ENCODE measurements around the gene FOXL2. TPM values are rescaled to one million over a fixed set of nuclear protein-coding genes. Genes with fewer than 3 reads are reported as not detected.

FOXL2 gene
- total RNA-seq, 2 donors from 2014 or later: 0.11 to 0.24 TPM

DNA sequence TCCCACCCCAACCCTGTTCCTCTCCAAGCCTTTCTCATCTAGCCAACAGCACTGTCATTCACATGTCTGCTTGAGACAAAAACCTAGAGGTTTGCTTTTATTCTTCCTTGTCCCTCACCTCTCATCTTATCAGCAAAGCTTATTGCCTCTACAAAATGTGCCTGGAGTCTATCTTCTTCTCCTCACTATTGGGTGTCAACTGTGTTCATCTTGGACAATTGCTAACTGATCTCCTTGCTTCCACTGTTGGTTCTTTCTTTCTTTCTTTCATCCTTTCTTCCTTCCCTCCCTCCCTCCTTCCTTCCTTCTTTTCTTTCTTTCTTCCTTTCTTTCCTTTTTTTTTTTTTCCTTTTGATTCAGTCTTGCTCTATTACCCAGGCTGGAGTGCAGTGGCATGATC is 48.2 kb downstream of the FOXL2 start:
- peaks cover 12% of the 10 kb centered on the region for H3K4me1 Mint-ChIP-seq
- no peaks in the 10 kb centered on the region for H3K9me3 Mint-ChIP-seq
- no peak overlapping the region for H3K27ac Mint-ChIP-seq
- Histone ChIP-seq H3K27me3 (ENCODE audit: control insufficient read depth, insufficient read depth, low read length, poor library complexity, severe bottlenecking) (no peaks in the 10 kb centered on the region), H3K4me3 (ENCODE audit: low read length) (no peak overlapping the region), H3K36me3 (ENCODE audit: control insufficient read depth, insufficient read depth, low read length) (no peaks in the 10 kb centered on the region), H3K27ac (ENCODE audit: low read depth, low read length) (no peak overlapping the region), H3K9ac (ENCODE audit: extremely low read depth, low read length, poor library complexity, severe bottlenecking) (no peak overlapping the region), H3K4me1 (ENCODE audit: control insufficient read depth, insufficient read depth, low read length) (no peaks in the 10 kb centered on the region), H3K9me3 (ENCODE audit: control insufficient read depth, low read length) (no peaks in the 10 kb centered on the region)
- no peak for TF ChIP-seq CTCF (conservative IDR thresholded peaks at IDR 0.05)
- no peaks in the 10 kb centered on the region for H3K27me3 Mint-ChIP-seq (ENCODE audit: insufficient read depth)
- no peak for DNase-seq
- H3K36me3 Mint-ChIP-seq (ENCODE audit: low read depth): no peaks in the 10 kb centered on the region
- H3K4me3 Mint-ChIP-seq: no peak overlapping the region

DNA sequence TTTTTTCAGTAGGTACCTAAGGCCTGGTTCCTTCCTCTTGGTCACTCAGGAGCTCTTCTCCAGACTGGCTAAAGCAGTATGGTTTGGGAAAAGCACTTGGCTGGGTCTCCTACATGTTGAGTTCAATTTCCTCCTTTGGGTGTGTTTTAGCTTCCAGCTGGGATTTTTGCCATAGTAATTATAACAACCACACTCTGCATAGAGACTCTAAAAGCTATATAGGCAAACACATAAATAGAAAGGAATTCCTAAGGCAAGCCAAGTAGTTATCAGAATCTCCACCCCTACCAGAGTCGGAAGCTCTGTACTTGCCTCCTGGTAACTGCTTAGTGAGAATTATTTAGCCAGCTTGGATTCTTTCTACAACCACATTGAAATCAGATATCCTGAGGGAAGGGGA is 48.6 kb downstream of the FOXL2 start:
- Mint-ChIP-seq H3K27ac (no peak overlapping the region), H3K9me3 (no peaks in the 10 kb centered on the region), H3K4me1 (peaks cover 12% of the 10 kb centered on the region), H3K27me3 (ENCODE audit: insufficient read depth) (no peaks in the 10 kb centered on the region), H3K36me3 (ENCODE audit: low read depth) (no peaks in the 10 kb centered on the region), H3K4me3 (no peak overlapping the region)
- Histone ChIP-seq H3K36me3 (ENCODE audit: control insufficient read depth, insufficient read depth, low read length) (no peaks in the 10 kb centered on the region), H3K27me3 (ENCODE audit: control insufficient read depth, insufficient read depth, low read length, poor library complexity, severe bottlenecking) (no peaks in the 10 kb centered on the region), H3K9me3 (ENCODE audit: control insufficient read depth, low read length) (no peaks in the 10 kb centered on the region), H3K4me3 (ENCODE audit: low read length) (no peak overlapping the region), H3K9ac (ENCODE audit: extremely low read depth, low read length, poor library complexity, severe bottlenecking) (no peak overlapping the region), H3K4me1 (ENCODE audit: control insufficient read depth, insufficient read depth, low read length) (no peaks in the 10 kb centered on the region), H3K27ac (ENCODE audit: low read depth, low read length) (no peak overlapping the region)
- no peak for DNase-seq
- no peak for TF ChIP-seq CTCF (conservative IDR thresholded peaks at IDR 0.05)
- 75% methylated on average over 1 of the region's 1 CpG; no CpG with 5 or more reads in 1 of the 2 experiments for WGBS, 2 experiments (ENCODE audit: insufficient coverage in 1 of 2, insufficient read length in 1 of 2)

Other genes with a start within 250 kb of the FOXL2 start
- 10 to 100 TPM; 51.4 to 53.0 TPM for gene PIK3CB, start 112.2 kb downstream of the FOXL2 start, total RNA-seq
- gene FOXL2NB, start 80 bp upstream of the FOXL2 start, total RNA-seq: under 1 TPM; 0.24 to 0.40 TPM
- not detected for gene PRR23A, start 59.1 kb upstream of the FOXL2 start, total RNA-seq
- not detected for gene PRR23B, start 73.8 kb upstream of the FOXL2 start, total RNA-seq
- not detected for gene PRR23C, start 97.8 kb upstream of the FOXL2 start, total RNA-seq